Ovary (tissue), 3 donors: ENCODE measurements around the gene ENDOG.

ENCODE experiments used
- CTCF ChIP-seq, 3 donors: fragments of 450-650 bp in 2 of 3; fragments of 200-600 bp in 1 of 3; IDR thresholded peaks; one replicate each; pipeline versions ENCODE4 v1.5.1 to v1.8.0; 2016 to 2022; ENCODE audit warnings: antibody characterized with exemption in 3 of 3, mild to moderate bottlenecking in 1 of 3
- EP300 ChIP-seq: sonication (generic); formaldehyde crosslinking; IDR thresholded peaks from one replicate; pipeline ENCODE4 v1.6.1; 2017; ENCODE audit warnings: antibody characterized with exemption
- POLR2A ChIP-seq: fragments of 450-650 bp; IDR thresholded peaks from one replicate; pipeline ENCODE4 v1.6.1; 2017; ENCODE audit warnings: antibody characterized with exemption, mild to moderate bottlenecking, moderate library complexity
- donor health status: DM: no; HTN: no; CAD: no.

- no peak for TF ChIP-seq CTCF (IDR thresholded peaks at IDR 0.05)
- TF ChIP-seq EP300: no peak
- no peak for TF ChIP-seq POLR2A
These were observed 5.7 kb downstream of the ENDOG start for GRCh38 chr9:128823903-128824406.
